H9 (cell line): ENCODE data around the gene NEU3. TPM values are rescaled to one million over a fixed set of nuclear protein-coding genes. Genes with fewer than 3 reads are reported as not detected.

Experiments
- DNase-seq: peaks from one replicate; pipeline ENCODE4 v3.0.0-alpha.2; 2017
- H2AFZ ChIP-seq: one replicate; pipeline ENCODE4 v1.6.1; 2013; ENCODE audit warnings: mild to moderate bottlenecking, low read length, control low read depth, moderate library complexity
- H2AK5ac ChIP-seq: 2 replicates; pipeline ENCODE4 v1.6.1; 2013; ENCODE audit warnings: low read length, control low read depth, mixed read lengths; ENCODE audit not compliant: insufficient read length
- H2BK120ac ChIP-seq: one replicate; pipeline ENCODE4 v1.6.1; 2013; ENCODE audit warnings: low read depth, mild to moderate bottlenecking, low read length, control low read depth, inconsistent platforms; ENCODE audit not compliant: poor library complexity, severe bottlenecking
- H2BK12ac ChIP-seq: 2 replicates; pipeline ENCODE4 v1.6.1; 2013; ENCODE audit warnings: low read length, control low read depth, mixed read lengths, low read depth; ENCODE audit not compliant: insufficient read length
- H2BK15ac ChIP-seq: 2 replicates; pipeline ENCODE4 v1.6.1; 2013; ENCODE audit warnings: low read depth, low read length, control low read depth
- H2BK20ac ChIP-seq: one replicate; pipeline ENCODE4 v1.6.1; 2013; ENCODE audit warnings: low read depth, mild to moderate bottlenecking, low read length, control low read depth, inconsistent platforms; ENCODE audit not compliant: poor library complexity, severe bottlenecking
- H2BK5ac ChIP-seq: 2 replicates; pipeline ENCODE4 v1.6.1; 2013; ENCODE audit warnings: low read length, control low read depth, mixed read lengths; ENCODE audit not compliant: insufficient read length
- H3K14ac ChIP-seq: 2 replicates; pipeline ENCODE4 v1.6.1; 2013; ENCODE audit warnings: low read length, control low read depth; ENCODE audit not compliant: insufficient read depth
- H3K18ac ChIP-seq: 2 replicates; pipeline ENCODE4 v1.6.1; 2013; ENCODE audit warnings: low read depth, mild to moderate bottlenecking, mixed read lengths, low read length, control low read depth; ENCODE audit not compliant: insufficient read length
- H3K23ac ChIP-seq: 2 replicates; pipeline ENCODE4 v1.6.1; 2013; ENCODE audit warnings: low read length, control low read depth, mixed read lengths, low read depth; ENCODE audit not compliant: insufficient read length
- H3K23me2 ChIP-seq: 2 replicates; pipeline ENCODE4 v1.6.1; 2013; ENCODE audit warnings: low read depth, mild to moderate bottlenecking, mixed read lengths, low read length, control low read depth; ENCODE audit not compliant: insufficient read length, poor library complexity, severe bottlenecking
- H3K27ac ChIP-seq: 2 replicates; pipeline ENCODE4 v1.5.1; 2013; ENCODE audit warnings: low read length, control low read depth, mixed read lengths, low read depth; ENCODE audit not compliant: insufficient read length
- H3K27me3 ChIP-seq: 2 replicates; pipeline ENCODE4 v1.6.1; 2013; ENCODE audit warnings: low read length, control low read depth, inconsistent platforms; ENCODE audit not compliant: insufficient read depth
- H3K4ac ChIP-seq: 2 replicates; pipeline ENCODE4 v1.6.1; 2013; ENCODE audit warnings: low read depth, mild to moderate bottlenecking, control low read depth, inconsistent platforms, low read length, moderate library complexity
- H3K4me1 ChIP-seq: 2 replicates; pipeline ENCODE4 v1.6.1; 2013; ENCODE audit warnings: low read length, control low read depth, inconsistent platforms; ENCODE audit not compliant: insufficient read depth
- H3K4me2 ChIP-seq: 2 replicates; pipeline ENCODE4 v1.6.1; 2013; ENCODE audit warnings: low read length, control low read depth, mixed read lengths; ENCODE audit not compliant: insufficient read length, insufficient read depth
- H3K56ac ChIP-seq: 2 replicates; pipeline ENCODE4 v1.6.1; 2013; ENCODE audit warnings: low read depth, mild to moderate bottlenecking, mixed read lengths, low read length, control low read depth; ENCODE audit not compliant: insufficient read length
- H3K79me1 ChIP-seq: 2 replicates; pipeline ENCODE4 v1.6.1; 2013; ENCODE audit warnings: low read depth, mild to moderate bottlenecking, moderate library complexity, low read length, control low read depth, inconsistent platforms; ENCODE audit not compliant: insufficient read depth, poor library complexity, severe bottlenecking
- H3K79me2 ChIP-seq: 2 replicates; pipeline ENCODE4 v1.6.1; 2013; ENCODE audit warnings: low read length, control low read depth, inconsistent platforms; ENCODE audit not compliant: insufficient read depth
- H3K9ac ChIP-seq: 2 replicates; pipeline ENCODE4 v1.6.1; 2013; ENCODE audit warnings: low read length, control low read depth, mixed read lengths; ENCODE audit not compliant: insufficient read length; ENCODE audit errors: extremely low read depth
- H3K9me3 ChIP-seq: one replicate; pipeline ENCODE4 v1.6.1; 2013; ENCODE audit warnings: low read depth, low read length, inconsistent platforms; ENCODE audit not compliant: control insufficient read depth
- H3T11ph ChIP-seq: one replicate; pipeline ENCODE4 v1.6.1; 2013; ENCODE audit warnings: mild to moderate bottlenecking, low read length, control low read depth, inconsistent platforms
- H4K20me1 ChIP-seq: one replicate; pipeline ENCODE4 v1.6.1; 2013; ENCODE audit not compliant: control insufficient read depth, insufficient read length, insufficient read depth
- H4K5ac ChIP-seq: 2 replicates; pipeline ENCODE4 v1.6.1; 2013; ENCODE audit warnings: low read depth, mild to moderate bottlenecking, mixed read lengths, low read length, control low read depth; ENCODE audit not compliant: insufficient read length
- H4K8ac ChIP-seq: replicated peaks from 2 replicates; pipeline ENCODE4 v1.6.1; 2013; ENCODE audit warnings: low read length, control low read depth, mixed read lengths, low read depth; ENCODE audit not compliant: insufficient read length
- H4K91ac ChIP-seq: 2 replicates; pipeline ENCODE4 v1.6.1; 2013; ENCODE audit warnings: low read depth, mild to moderate bottlenecking, moderate library complexity, mixed read lengths, low read length, control low read depth; ENCODE audit not compliant: insufficient read length
- H3K27ac Mint-ChIP-seq, 3 experiments: 2 replicates in 2 of 3; 3 replicates in 1 of 3; pipeline ENCODE4 v1.8.0; 2020 to 2021; ENCODE audit warnings: mixed read lengths in 3 of 3, mild to moderate bottlenecking in 1 of 3, moderate library complexity in 1 of 3
- H3K27me3 Mint-ChIP-seq: 2 replicates; pipeline ENCODE4 v1.8.0; 2021; ENCODE audit warnings: low read depth, mild to moderate bottlenecking, moderate library complexity, mixed read lengths
- H3K36me3 Mint-ChIP-seq, 3 experiments: 2 replicates in 2 of 3; 3 replicates in 1 of 3; pipeline ENCODE4 v1.8.0; 2020 to 2021; ENCODE audit warnings: low read depth in 3 of 3, mixed read lengths in 3 of 3; ENCODE audit not compliant: insufficient read depth in 1 of 3
- H3K4me1 Mint-ChIP-seq, 2 experiments: 2 replicates each; pipeline ENCODE4 v1.8.0; 2020; ENCODE audit warnings: mixed read lengths in 2 of 2
- H3K4me3 Mint-ChIP-seq, 2 experiments: 2 replicates in 1 of 2; 3 replicates in 1 of 2; pipeline ENCODE4 v1.8.0; 2020 to 2021; ENCODE audit warnings: mild to moderate bottlenecking in 2 of 2, mixed read lengths in 2 of 2, moderate library complexity in 1 of 2
- H3K9me3 Mint-ChIP-seq, 2 experiments: 2 replicates in 1 of 2; 3 replicates in 1 of 2; pipeline ENCODE4 v1.8.0; 2020; ENCODE audit warnings: mild to moderate bottlenecking in 2 of 2, mixed read lengths in 2 of 2, moderate library complexity in 1 of 2
- CTCF ChIP-seq: fragments of 200-600 bp; sonication (generic); conservative IDR thresholded peaks from 3 replicates; pipeline ENCODE4 v1.8.0; 2021; ENCODE audit warnings: antibody characterized with exemption, mild to moderate bottlenecking
- WGBS: extraction: QIAGEN DNeasy Blood & Tissue Kit; methylation state at CpG from one replicate; pipeline ENCODE4 v1.1.7; 2013; ENCODE audit warnings: missing lambda C conversion rate, low lambda C conversion rate, mixed read lengths; ENCODE audit not compliant: insufficient read length; ENCODE audit errors: extremely low coverage; 5-methylcytosine and 5-hydroxymethylcytosine counted together
- total RNA-seq: library from RNA; stranded (reverse); gene quantifications from 2 replicates; pipeline ENCODE4 v1.2.1, GENCODE V29; 2021

The NEU3 gene
- total RNA-seq, 1 experiment from 2014 or later, result 15.9 TPM

GRCh38 chr11:75011357-75011756, 22.6 kb downstream of the NEU3 start:
- H3K56ac ChIP-seq, result no peak overlapping the region
- H3K9ac ChIP-seq, result no peak overlapping the region
- Mint-ChIP-seq H3K27me3 (no peaks in the 10 kb centered on the region), H3K4me1 (peaks cover 8 to 9% of the 10 kb centered on the region in 2 experiments), H3K27ac (no peak overlapping the region), H3K4me3 (no peak overlapping the region), H3K36me3 (peaks cover 2 to 39% (median 15%) of the 10 kb centered on the region in 3 experiments; a peak in 5 of 7 replicates), H3K9me3 (no peaks in the 10 kb centered on the region)
- no peaks in the 10 kb centered on the region for H3K79me1 ChIP-seq
- H2AK5ac ChIP-seq, result no peak overlapping the region
- no peak for DNase-seq
- H3K14ac ChIP-seq, result no peak overlapping the region
- no peaks in the 10 kb centered on the region for H3K27me3 ChIP-seq
- H3K4me2 ChIP-seq, result no peak overlapping the region
- no peak overlapping the region for H2BK5ac ChIP-seq
- no peaks in the 10 kb centered on the region for H3K4me1 ChIP-seq
- no peak overlapping the region for H3K4ac ChIP-seq
- no peaks in the 10 kb centered on the region for H3K79me2 ChIP-seq
- no peak overlapping the region for H4K91ac ChIP-seq
- no peaks in the 10 kb centered on the region for H4K20me1 ChIP-seq
- no peak overlapping the region for H4K8ac ChIP-seq
- no peak for TF ChIP-seq CTCF
- no peak overlapping the region for H2BK20ac ChIP-seq
- H3K23ac ChIP-seq, result no peak overlapping the region
- H3K9me3 ChIP-seq, result no peaks in the 10 kb centered on the region
- H3T11ph ChIP-seq, result no peak overlapping the region
- no peak overlapping the region for H2BK120ac ChIP-seq
- H2AFZ ChIP-seq, result no peak overlapping the region
- H4K5ac ChIP-seq, result no peak overlapping the region
- H2BK12ac ChIP-seq, result no peak overlapping the region
- WGBS, result no CpG with 5 or more reads among the region's 2 CpGs
- no peak overlapping the region for H3K27ac ChIP-seq
- H2BK15ac ChIP-seq, result no peak overlapping the region
- no peak overlapping the region for H3K18ac ChIP-seq
- H3K23me2 ChIP-seq, result no peaks in the 10 kb centered on the region
